Measurements from ENCODE around the gene CCDC63. TPM values are rescaled to one million over a fixed set of nuclear protein-coding genes. Genes with fewer than 3 reads are reported as not detected.

The CCDC63 gene
- total and polyA plus RNA-seq, 2 donors (not counting 1 experiment from before 2014, with no cell fraction given), result not detected

GRCh38 chr12:110816248-110816647 is 30.5 kb upstream of the CCDC63 start:
- Histone ChIP-seq H3K4me3 (replicated peaks in 1 of 4; ENCODE audit: control extremely low read depth in 1 of 4, insufficient read depth in 1 of 4, low read depth in 3 of 4, low read length in 4 of 4) (no peak overlapping the region), H3K9ac (ENCODE audit: insufficient read depth, low read length) (no peak overlapping the region), H3K27ac (ENCODE audit: insufficient read depth, low read length) (no peak overlapping the region), H3K27me3 (ENCODE audit: control insufficient read depth, insufficient read depth, low read length) (no peaks in the 10 kb centered on the region), H3K9me3 (ENCODE audit: control insufficient read depth, insufficient read depth, low read depth, low read length) (no peaks in the 10 kb centered on the region), H4K20me1 (ENCODE audit: control insufficient read depth, extremely low read depth, insufficient read depth, low read length) (no peaks in the 10 kb centered on the region), H3K4me1 (ENCODE audit: control insufficient read depth, extremely low read depth, insufficient read depth, low read length) (no peaks in the 10 kb centered on the region), H3K36me3 (ENCODE audit: control insufficient read depth, insufficient read depth, low read length) (no peaks in the 10 kb centered on the region), H2AFZ (ENCODE audit: low read length) (no peak overlapping the region), H3K79me2 (ENCODE audit: control insufficient read depth, insufficient read depth, low read length) (no peaks in the 10 kb centered on the region), H3K4me2 (ENCODE audit: extremely low read depth, insufficient read depth, low read length) (no peak overlapping the region)
- TF ChIP-seq EZH2 (IDR thresholded peaks at IDR 0.05; ENCODE audit: low read length, missing control alignments) (no peak), CTCF (conservative IDR thresholded peaks at IDR 0.05 in 1 of 2, IDR thresholded peaks at IDR 0.05 in 1 of 2; ENCODE audit: low read depth in 1 of 2, low read length in 2 of 2) (no peak)
- DNase-seq (ENCODE audit: low read depth in 2 of 2), result no peak

- H3K9ac ChIP-seq (ENCODE audit: insufficient read depth, low read length), result no peak overlapping the region
- H3K4me1 ChIP-seq (ENCODE audit: control insufficient read depth, extremely low read depth, insufficient read depth, low read length), result no peaks in the 10 kb centered on the region
- TF ChIP-seq CTCF (conservative IDR thresholded peaks at IDR 0.05 in 1 of 2, IDR thresholded peaks at IDR 0.05 in 1 of 2; ENCODE audit: low read depth in 1 of 2, low read length in 2 of 2) (no peak), EZH2 (IDR thresholded peaks at IDR 0.05; ENCODE audit: low read length, missing control alignments) (no peak)
- H3K27me3 ChIP-seq (ENCODE audit: control insufficient read depth, insufficient read depth, low read length), result no peaks in the 10 kb centered on the region
- H3K4me2 ChIP-seq (ENCODE audit: extremely low read depth, insufficient read depth, low read length), result no peak overlapping the region
- H2AFZ ChIP-seq (ENCODE audit: low read length), result no peak overlapping the region
- no peak overlapping the region for H3K4me3 ChIP-seq (replicated peaks in 1 of 4; ENCODE audit: control extremely low read depth in 1 of 4, insufficient read depth in 1 of 4, low read depth in 3 of 4, low read length in 4 of 4)
- no peak for DNase-seq (ENCODE audit: low read depth in 2 of 2)
- no peaks in the 10 kb centered on the region for H4K20me1 ChIP-seq (ENCODE audit: control insufficient read depth, extremely low read depth, insufficient read depth, low read length)
- no peaks in the 10 kb centered on the region for H3K79me2 ChIP-seq (ENCODE audit: control insufficient read depth, insufficient read depth, low read length)
- H3K27ac ChIP-seq (ENCODE audit: insufficient read depth, low read length), result no peak overlapping the region
- H3K36me3 ChIP-seq (ENCODE audit: control insufficient read depth, insufficient read depth, low read length), result no peaks in the 10 kb centered on the region
- no peaks in the 10 kb centered on the region for H3K9me3 ChIP-seq (ENCODE audit: control insufficient read depth, insufficient read depth, low read depth, low read length)
These were observed 30.0 kb upstream of the CCDC63 start for GRCh38 chr12:110816779-110817178.

GRCh38 chr12:110818511-110818910 is 28.3 kb upstream of the CCDC63 start:
- no peak overlapping the region for H3K9ac ChIP-seq (ENCODE audit: insufficient read depth, low read length)
- DNase-seq (ENCODE audit: low read depth in 2 of 2), result no peak
- H3K27me3 ChIP-seq (ENCODE audit: control insufficient read depth, insufficient read depth, low read length), result no peaks in the 10 kb centered on the region
- H3K79me2 ChIP-seq (ENCODE audit: control insufficient read depth, insufficient read depth, low read length), result no peaks in the 10 kb centered on the region
- no peaks in the 10 kb centered on the region for H3K4me1 ChIP-seq (ENCODE audit: control insufficient read depth, extremely low read depth, insufficient read depth, low read length)
- H3K9me3 ChIP-seq (ENCODE audit: control insufficient read depth, insufficient read depth, low read depth, low read length), result no peaks in the 10 kb centered on the region
- H2AFZ ChIP-seq (ENCODE audit: low read length), result no peak overlapping the region
- no peak overlapping the region for H3K27ac ChIP-seq (ENCODE audit: insufficient read depth, low read length)
- H4K20me1 ChIP-seq (ENCODE audit: control insufficient read depth, extremely low read depth, insufficient read depth, low read length), result no peaks in the 10 kb centered on the region
- H3K36me3 ChIP-seq (ENCODE audit: control insufficient read depth, insufficient read depth, low read length), result no peaks in the 10 kb centered on the region
- no peak overlapping the region for H3K4me2 ChIP-seq (ENCODE audit: extremely low read depth, insufficient read depth, low read length)
- TF ChIP-seq CTCF (conservative IDR thresholded peaks at IDR 0.05 in 1 of 2, IDR thresholded peaks at IDR 0.05 in 1 of 2; ENCODE audit: low read depth in 1 of 2, low read length in 2 of 2) (no peak), EZH2 (IDR thresholded peaks at IDR 0.05; ENCODE audit: low read length, missing control alignments) (no peak)
- no peak overlapping the region for H3K4me3 ChIP-seq (replicated peaks in 1 of 4; ENCODE audit: control extremely low read depth in 1 of 4, insufficient read depth in 1 of 4, low read depth in 3 of 4, low read length in 4 of 4)

All from fibroblast of lung (primary cell).